Dedifferentiated amniotic fluid mesenchymal stem cell (primary cell): ENCODE measurements around the gene PNPT1.
A peak's percentile ranks its signal among the peaks of the same experiment; 100 is the strongest.
"Not testable (repeated sequence)": the region's sequence is repeated elsewhere in the genome, so short reads cannot be mapped to it uniquely, and the experiment has no call there.

Experiments used
- DNase-seq: peaks from one replicate; pipeline ENCODE4 v3.0.0-alpha.2; 2016; ENCODE audit errors: extremely low spot score

PNPT1 gene

DNA sequence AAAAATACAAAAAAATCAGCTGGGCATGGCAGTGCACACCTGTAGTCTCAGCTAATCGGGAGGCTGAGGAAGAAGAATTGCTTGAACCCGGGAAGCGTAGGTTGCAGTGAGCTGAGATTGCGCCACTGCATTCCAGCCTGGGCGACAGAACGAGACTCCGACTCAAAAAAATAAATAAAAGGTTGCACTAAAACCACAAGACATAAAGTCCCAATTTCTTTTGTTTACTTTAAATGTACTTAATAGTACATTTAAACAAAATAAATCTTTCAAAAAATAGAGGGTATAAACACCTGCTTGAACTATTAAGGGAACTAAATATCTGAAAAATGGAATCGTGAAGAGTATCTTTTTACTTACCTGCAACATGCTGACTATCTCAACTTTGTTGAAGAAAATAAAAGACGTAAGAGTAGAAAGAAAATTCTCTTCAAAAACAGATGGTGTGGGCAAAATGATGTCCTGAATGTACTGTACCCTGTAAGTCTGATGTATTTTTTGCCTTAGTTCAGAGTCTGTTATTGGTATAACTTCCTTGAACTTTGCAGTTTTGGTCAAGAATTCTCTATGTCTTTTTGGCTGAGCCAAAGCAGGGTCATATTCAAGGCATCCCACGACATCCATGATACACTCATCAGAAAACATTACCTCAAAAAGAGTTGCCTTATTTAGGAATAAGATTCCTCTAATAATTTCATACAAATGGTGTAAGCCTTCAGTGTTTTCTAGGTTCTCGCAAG lies 95.4 kb downstream of the PNPT1 start:
- DNase-seq = no peak

GRCh38 chr2:55596795-55597194 lies 96.8 kb downstream of the PNPT1 start:
- not testable (repeated sequence) for DNase-seq

GRCh38 chr2:55595536-55595935 lies 98.1 kb downstream of the PNPT1 start:
- DNase-seq = no peak

DNA sequence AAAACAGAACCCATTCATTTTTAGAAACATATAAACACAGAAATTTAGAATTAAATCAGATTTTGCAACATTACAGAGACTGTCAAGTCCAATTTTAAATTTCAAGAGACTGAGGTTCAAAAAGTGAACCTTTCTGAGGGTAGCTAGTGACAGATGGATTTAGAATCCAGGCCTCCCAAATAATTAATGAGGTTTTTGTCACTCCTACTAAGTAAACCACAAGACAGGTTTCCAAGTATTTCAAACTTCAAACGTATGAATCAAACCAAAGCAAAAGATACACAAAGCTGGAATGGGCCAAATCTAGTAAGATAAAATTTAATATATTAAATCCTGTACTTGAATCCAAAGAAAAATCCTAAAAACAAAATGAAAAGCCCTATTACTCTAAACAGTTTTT lies 101.5 kb downstream of the PNPT1 start:
- DNase-seq = no peak

- no peak for DNase-seq
Measured at GRCh38 chr2:55590810-55591440, 102.7 kb downstream of the PNPT1 start.

DNA sequence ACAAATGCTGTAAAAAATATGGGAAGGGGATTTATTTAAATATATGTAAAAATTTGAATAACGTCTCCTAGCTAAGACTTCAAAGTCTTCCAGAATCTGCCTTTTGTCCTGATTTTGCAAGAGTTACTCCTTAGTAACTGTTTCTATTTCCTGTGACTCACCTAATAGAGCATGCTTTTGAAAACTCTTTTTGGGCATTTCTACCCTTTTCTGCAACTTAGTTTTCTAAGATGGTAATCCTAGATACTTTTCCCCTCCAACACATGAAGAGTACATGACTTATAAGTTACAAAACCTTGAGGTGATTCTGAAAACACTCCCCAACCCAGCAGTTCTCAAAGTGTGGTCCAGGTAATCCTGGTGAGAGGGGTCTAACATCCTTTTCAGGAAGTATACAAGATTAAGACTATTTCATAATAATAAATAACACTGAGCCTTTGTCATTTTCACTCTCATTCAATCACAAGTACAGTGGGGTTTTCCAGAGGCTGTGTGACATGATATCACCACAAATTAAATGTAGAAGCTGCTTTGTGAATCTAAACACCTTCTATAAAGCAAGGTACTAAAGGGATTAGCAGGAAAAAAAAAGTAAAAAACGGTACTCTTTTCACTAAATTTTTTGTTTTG lies 108.1 kb downstream of the PNPT1 start:
- peak; percentile 60 for DNase-seq
